ENCODE measurements around the gene HABP4.
A peak's percentile ranks its signal among the peaks of the same experiment; 100 is the strongest.

The HABP4 gene

GRCh38 chr9:96478829-96479371, 28.9 kb downstream of the HABP4 start:
- DNase-seq (ENCODE audit: low spot score): no peak

- no peak for DNase-seq (ENCODE audit: low spot score)
Observed at GRCh38 chr9:96480736-96481135, 30.8 kb downstream of the HABP4 start.

GRCh38 chr9:96482476-96482875, 32.5 kb downstream of the HABP4 start:
- no peak for DNase-seq (ENCODE audit: low spot score)

GRCh38 chr9:96483197-96483596, 33.2 kb downstream of the HABP4 start:
- DNase-seq (ENCODE audit: low spot score): no peak

- DNase-seq (ENCODE audit: low spot score): no peak
Observed at GRCh38 chr9:96483733-96484390, 33.9 kb downstream of the HABP4 start.

- no peak for DNase-seq (ENCODE audit: low spot score)
Observed at GRCh38 chr9:96484521-96484931, 34.6 kb downstream of the HABP4 start.

- no peak for DNase-seq (ENCODE audit: low spot score)
Observed at GRCh38 chr9:96485280-96485679, 35.3 kb downstream of the HABP4 start.

- DNase-seq (ENCODE audit: low spot score): peak; percentile 94
Observed at GRCh38 chr9:96486386-96487028, 36.5 kb downstream of the HABP4 start.

GRCh38 chr9:96487029-96487396, 37.0 kb downstream of the HABP4 start:
- no peak for DNase-seq (ENCODE audit: low spot score)

- DNase-seq (ENCODE audit: low spot score): peak; percentile 84
Observed at GRCh38 chr9:96487949-96488348, 38.0 kb downstream of the HABP4 start.

GRCh38 chr9:96489482-96489979, 39.6 kb downstream of the HABP4 start:
- DNase-seq (ENCODE audit: low spot score): no peak

- DNase-seq (ENCODE audit: low spot score): no peak
Observed at GRCh38 chr9:96490534-96491078, 40.6 kb downstream of the HABP4 start.

GRCh38 chr9:96491079-96491879, 41.3 kb downstream of the HABP4 start:
- no peak for DNase-seq (ENCODE audit: low spot score)

GRCh38 chr9:96491880-96492525, 42.0 kb downstream of the HABP4 start:
- DNase-seq (ENCODE audit: low spot score): no peak

GRCh38 chr9:96492993-96493531, 43.1 kb downstream of the HABP4 start:
- DNase-seq (ENCODE audit: low spot score): no peak

GRCh38 chr9:96493757-96494156, 43.8 kb downstream of the HABP4 start:
- no peak for DNase-seq (ENCODE audit: low spot score)

- DNase-seq (ENCODE audit: low spot score): no peak
Observed at GRCh38 chr9:96494215-96494800, 44.3 kb downstream of the HABP4 start.

- DNase-seq (ENCODE audit: low spot score): no peak
Observed at GRCh38 chr9:96495341-96495740, 45.4 kb downstream of the HABP4 start.

- DNase-seq (ENCODE audit: low spot score): no peak
Observed at GRCh38 chr9:96496368-96497116, 46.6 kb downstream of the HABP4 start.

GRCh38 chr9:96497117-96497399, 47.1 kb downstream of the HABP4 start:
- no peak for DNase-seq (ENCODE audit: low spot score)

- DNase-seq (ENCODE audit: low spot score): no peak
Observed at GRCh38 chr9:96498796-96499195, 48.8 kb downstream of the HABP4 start.

All from hepatic stellate cell (primary cell).